Calu3 (cell line): ENCODE results near the gene EPS8L2. TPM values are rescaled to one million over a fixed set of nuclear protein-coding genes. Genes with fewer than 3 reads are reported as not detected.

Experiments used
- BruUV-seq: library from RNA; stranded (reverse); fragments of 400-500 nt; replicated peaks from 2 replicates; lab custom pipeline; 2021; lab: Mats Ljungman, UMichigan
- CTCF ChIA-PET: fragments of 300-600 bp; sonication (Branson Sonifier 250); formaldehyde crosslinking; loops from one replicate; lab custom pipeline; 2022; ENCODE audit warnings: antibody characterized with exemption; lab: Charles Lee
- DNase-seq: peaks from one replicate; pipeline ENCODE4 v3.0.0; 2022
- H3K27ac Mint-ChIP-seq: one replicate; pipeline ENCODE4 v1.8.0; 2022; ENCODE audit warnings: mixed read lengths; ENCODE audit not compliant: unreplicated experiment
- H3K27me3 Mint-ChIP-seq: one replicate; pipeline ENCODE4 v1.8.0; 2022; ENCODE audit warnings: mixed read lengths; ENCODE audit not compliant: unreplicated experiment
- H3K36me3 Mint-ChIP-seq: one replicate; pipeline ENCODE4 v1.8.0; 2022; ENCODE audit warnings: mild to moderate bottlenecking, moderate library complexity, mixed read lengths; ENCODE audit not compliant: insufficient read depth, unreplicated experiment
- H3K4me1 Mint-ChIP-seq: one replicate; pipeline ENCODE4 v1.8.0; 2022; ENCODE audit warnings: mild to moderate bottlenecking, low read depth, mixed read lengths; ENCODE audit not compliant: unreplicated experiment
- H3K4me3 Mint-ChIP-seq: one replicate; pipeline ENCODE4 v1.8.0; 2022; ENCODE audit warnings: mild to moderate bottlenecking, low read depth, moderate library complexity, mixed read lengths; ENCODE audit not compliant: unreplicated experiment
- H3K9me3 Mint-ChIP-seq: one replicate; pipeline ENCODE4 v1.8.0; 2022; ENCODE audit warnings: low read depth, mixed read lengths; ENCODE audit not compliant: unreplicated experiment
- intact Hi-C: fragments of 100-400 bp; cut with micrococcal nuclease; formaldehyde crosslinking; loops from one replicate; pipeline ENCODE4 v1.10.0; 2022; ENCODE audit not compliant: unreplicated experiment
- total RNA-seq: library from RNA; stranded (reverse); gene quantifications from 2 replicates; pipeline ENCODE4 v1.2.3, GENCODE V29; 2022
- TF ChIP-seq, protein P1 (sequence below): fragments of 200-600 bp; IDR thresholded peaks from one replicate; pipeline ENCODE4 v1.8.0; 2022; ENCODE audit warnings: antibody characterized with exemption; ENCODE audit not compliant: unreplicated experiment

The EPS8L2 gene
- total RNA-seq, 1 experiment from 2014 or later: 212 TPM

DNA sequence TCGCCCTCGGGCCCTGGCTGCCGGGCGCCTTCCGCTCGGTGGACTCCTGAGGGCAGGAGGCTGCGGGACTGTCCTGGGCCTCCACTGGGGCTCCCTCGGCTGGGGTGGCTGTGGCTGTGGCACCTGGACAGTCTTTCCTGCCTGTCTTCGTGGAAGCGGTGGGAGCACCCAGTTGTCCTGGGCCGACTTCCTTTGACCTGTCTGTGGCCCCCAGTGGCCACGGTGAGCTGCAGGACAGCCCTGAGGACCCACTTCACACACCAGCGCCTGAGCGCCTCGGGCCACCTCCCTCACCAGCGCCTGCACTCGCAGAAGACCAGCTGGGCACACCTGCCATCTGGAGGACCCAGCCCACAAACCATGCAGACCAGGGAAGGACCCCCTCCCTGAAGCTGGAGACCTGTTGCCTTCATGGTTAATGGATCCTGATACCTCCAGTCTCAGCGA, 1.8 kb upstream of the EPS8L2 start:
- Mint-ChIP-seq H3K4me1 (peaks cover 18% of the 10 kb centered on the region), H3K36me3 (peaks cover 51% of the 10 kb centered on the region), H3K9me3 (no peaks in the 10 kb centered on the region), H3K27me3 (no peaks in the 10 kb centered on the region), H3K4me3 (peak overlapping the region; percentile 88), H3K27ac (peak overlapping the region; percentile 30)
- intact Hi-C loops: loop anchor here (10.0 kb wide), 1 partner anchor 139 kb away; the partner anchor contains the start of genes LMNTD2 and RASSF7
- CTCF ChIA-PET: interaction anchor here (0.6 to 1.4 kb wide), 4 partner anchors 8 to 143 kb away, joined by 4 to 7 read pairs (median 6); partner anchors contain the start of gene TMEM80
- TF ChIP-seq, protein P1, sequence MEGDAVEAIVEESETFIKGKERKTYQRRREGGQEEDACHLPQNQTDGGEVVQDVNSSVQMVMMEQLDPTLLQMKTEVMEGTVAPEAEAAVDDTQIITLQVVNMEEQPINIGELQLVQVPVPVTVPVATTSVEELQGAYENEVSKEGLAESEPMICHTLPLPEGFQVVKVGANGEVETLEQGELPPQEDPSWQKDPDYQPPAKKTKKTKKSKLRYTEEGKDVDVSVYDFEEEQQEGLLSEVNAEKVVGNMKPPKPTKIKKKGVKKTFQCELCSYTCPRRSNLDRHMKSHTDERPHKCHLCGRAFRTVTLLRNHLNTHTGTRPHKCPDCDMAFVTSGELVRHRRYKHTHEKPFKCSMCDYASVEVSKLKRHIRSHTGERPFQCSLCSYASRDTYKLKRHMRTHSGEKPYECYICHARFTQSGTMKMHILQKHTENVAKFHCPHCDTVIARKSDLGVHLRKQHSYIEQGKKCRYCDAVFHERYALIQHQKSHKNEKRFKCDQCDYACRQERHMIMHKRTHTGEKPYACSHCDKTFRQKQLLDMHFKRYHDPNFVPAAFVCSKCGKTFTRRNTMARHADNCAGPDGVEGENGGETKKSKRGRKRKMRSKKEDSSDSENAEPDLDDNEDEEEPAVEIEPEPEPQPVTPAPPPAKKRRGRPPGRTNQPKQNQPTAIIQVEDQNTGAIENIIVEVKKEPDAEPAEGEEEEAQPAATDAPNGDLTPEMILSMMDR: no peak
- BruUV-seq: no TSS peak
- DNase-seq: no peak

DNA sequence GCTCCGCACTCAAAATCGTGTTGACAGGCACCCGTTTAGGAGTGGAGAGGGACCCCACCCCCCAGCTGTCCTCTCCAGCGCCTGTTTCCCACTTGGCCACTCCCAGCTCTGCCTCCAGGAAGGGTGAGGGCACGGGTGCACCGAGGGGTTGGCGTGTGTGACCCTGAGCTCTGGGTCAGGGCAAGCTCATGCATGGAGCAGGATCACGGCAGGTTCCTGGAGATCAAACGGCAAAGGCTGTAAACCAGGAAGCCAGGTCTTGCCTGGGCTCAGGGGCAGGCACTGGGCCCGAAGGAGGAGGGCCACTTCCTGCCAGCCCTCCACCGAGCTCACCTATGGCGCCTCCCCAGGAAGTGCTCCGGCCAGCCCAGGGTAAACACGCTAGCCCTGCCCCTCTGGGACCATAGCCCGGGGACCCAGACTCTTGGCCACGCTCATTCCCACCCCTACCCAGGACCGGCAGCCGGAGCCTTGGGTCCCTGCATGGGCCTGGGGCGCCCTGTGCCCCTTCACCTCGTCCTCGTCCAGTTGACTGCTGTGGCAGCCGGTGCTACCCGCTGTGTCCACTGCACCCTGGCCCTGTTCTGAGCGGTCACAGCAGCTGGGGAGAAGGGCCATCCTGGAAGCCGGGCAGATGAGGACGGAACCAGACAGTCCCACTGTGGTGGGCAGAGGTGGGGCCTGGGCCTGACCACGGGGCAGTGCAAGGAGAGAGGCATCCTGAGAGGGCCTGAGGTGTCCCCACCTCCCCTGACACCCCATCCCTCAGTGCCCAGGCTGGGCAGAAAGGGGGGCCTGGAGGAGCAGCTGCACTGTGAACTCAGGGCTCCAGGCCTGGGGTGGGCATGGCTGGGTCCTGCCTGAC, 1.0 kb upstream of the EPS8L2 start:
- Mint-ChIP-seq H3K4me1 (peaks cover 18% of the 10 kb centered on the region), H3K9me3 (no peaks in the 10 kb centered on the region), H3K27me3 (no peaks in the 10 kb centered on the region), H3K27ac (peak overlapping the region; percentile 67), H3K4me3 (peak overlapping the region; percentile 88), H3K36me3 (peaks cover 59% of the 10 kb centered on the region)
- DNase-seq: peak; percentile 84
- intact Hi-C loops: loop anchor here (10.0 kb wide), 1 partner anchor 140 kb away; the partner anchor contains the start of genes LMNTD2 and RASSF7
- no TSS peak for BruUV-seq
- TF ChIP-seq, protein P1: no peak
- CTCF ChIA-PET: interaction anchor here (0.6 to 1.4 kb wide), 5 partner anchors 8 to 143 kb away, joined by 4 to 7 read pairs (median 6); partner anchors contain the start of gene TMEM80

GRCh38 chr11:706439-706956, 467 bp downstream of the EPS8L2 start:
- no peaks in the 10 kb centered on the region for H3K9me3 Mint-ChIP-seq
- no peaks in the 10 kb centered on the region for H3K27me3 Mint-ChIP-seq
- H3K36me3 Mint-ChIP-seq: peaks cover 61% of the 10 kb centered on the region
- DNase-seq: peak; percentile 62
- no peak overlapping the region for H3K27ac Mint-ChIP-seq
- H3K4me1 Mint-ChIP-seq: peaks cover 32% of the 10 kb centered on the region
- BruUV-seq: no TSS peak
- TF ChIP-seq, protein P1: peak; percentile 28
- H3K4me3 Mint-ChIP-seq: peak overlapping the region; percentile 88
- intact Hi-C loops: loop anchor here (10.0 kb wide), 1 partner anchor 142 kb away; the partner anchor contains the start of genes LMNTD2 and RASSF7
- CTCF ChIA-PET: interaction anchor here (1.1 to 1.5 kb wide), 2 partner anchors 10 to 69 kb away, joined by 4 to 8 read pairs; no protein-coding TSS in a partner anchor
